Activated CD4-positive, CD25-positive, alpha-beta regulatory T cell treated with anti-CD3 and anti-CD28 coated beads, Interleukin-2, amount 50 U/mL, for 16 hours (primary cell): ENCODE data around the gene KCNJ6.
"Not testable (repeated sequence)": the region's sequence is repeated elsewhere in the genome, so short reads cannot be mapped to it uniquely, and the experiment has no call there.

Experiments
- DNase-seq: peaks from one replicate; pipeline ENCODE4 v3.0.0-alpha.2; 2020; ENCODE audit warnings: low read depth, low spot score

The KCNJ6 gene

DNA sequence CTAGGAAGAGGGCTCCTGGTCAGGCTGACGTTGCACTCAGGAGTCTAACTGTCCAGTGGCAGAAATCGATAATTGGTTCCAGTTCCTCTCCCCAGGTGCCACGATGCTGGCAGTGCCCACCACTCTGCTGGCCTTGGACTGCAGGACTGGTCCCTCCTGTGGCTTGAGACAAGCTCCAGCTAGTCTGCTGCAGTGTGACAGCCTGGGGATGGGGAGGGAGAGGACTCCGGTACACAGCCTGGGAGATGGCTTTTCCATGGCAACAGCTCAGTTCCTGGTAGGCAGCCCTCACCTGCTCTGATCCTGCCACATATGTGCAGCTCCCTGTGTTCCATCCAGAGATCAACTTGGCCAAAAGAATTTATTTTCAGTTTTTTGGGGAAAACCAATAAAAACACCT lies 239.3 kb downstream of the KCNJ6 start:
- no peak for DNase-seq

DNA sequence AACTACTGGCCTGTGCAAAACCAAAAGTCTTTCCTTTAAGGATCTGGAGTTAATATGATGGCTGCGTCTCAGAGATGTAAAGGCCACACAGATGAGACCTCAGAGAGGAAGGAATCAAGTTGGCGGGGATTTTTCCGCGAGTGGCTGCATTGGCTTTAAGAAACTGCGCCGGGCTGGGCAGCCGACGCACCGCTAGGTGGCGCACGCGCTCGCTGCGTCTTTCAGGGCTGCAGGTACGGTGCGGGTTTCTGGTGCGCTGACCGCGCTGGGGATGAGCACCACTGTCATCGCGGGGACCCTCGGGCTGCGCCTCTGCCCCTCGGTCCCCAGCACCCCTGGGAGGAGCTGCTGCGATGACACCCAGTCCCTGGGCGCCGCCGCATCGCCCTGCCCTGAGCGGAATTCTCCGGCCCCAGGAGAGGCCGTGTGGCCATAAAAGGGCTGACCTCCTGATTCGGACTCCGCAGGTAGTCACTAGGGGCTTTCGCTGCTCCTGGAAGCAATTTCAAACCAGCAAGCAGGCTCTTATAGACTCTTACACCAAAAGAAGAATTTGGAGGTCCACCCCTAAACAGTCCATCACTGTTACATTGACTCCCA lies 241.0 kb downstream of the KCNJ6 start:
- peak; percentile 9 for DNase-seq

GRCh38 chr21:37673801-37674575 lies 242.3 kb downstream of the KCNJ6 start:
- DNase-seq = no peak

DNA sequence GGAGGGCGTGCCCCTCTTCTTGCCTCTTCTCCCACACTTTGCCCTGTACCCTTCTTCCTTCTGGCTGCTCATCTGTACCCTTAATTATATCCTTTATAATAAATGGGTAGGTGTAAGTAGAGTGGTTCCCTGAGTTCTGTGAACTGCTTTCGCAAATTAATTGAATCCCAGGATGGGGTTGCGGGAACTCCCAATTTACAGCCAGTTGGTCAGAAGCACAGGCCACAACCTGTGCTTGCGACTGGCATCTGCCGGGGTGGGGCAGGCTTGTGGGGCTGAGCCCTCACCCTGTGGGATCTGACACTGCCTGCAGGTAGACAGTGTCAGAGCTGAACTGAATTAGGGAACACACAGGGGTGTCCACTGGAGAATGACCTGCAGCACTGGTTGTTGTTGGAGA lies 244.9 kb downstream of the KCNJ6 start:
- DNase-seq = no peak

DNA sequence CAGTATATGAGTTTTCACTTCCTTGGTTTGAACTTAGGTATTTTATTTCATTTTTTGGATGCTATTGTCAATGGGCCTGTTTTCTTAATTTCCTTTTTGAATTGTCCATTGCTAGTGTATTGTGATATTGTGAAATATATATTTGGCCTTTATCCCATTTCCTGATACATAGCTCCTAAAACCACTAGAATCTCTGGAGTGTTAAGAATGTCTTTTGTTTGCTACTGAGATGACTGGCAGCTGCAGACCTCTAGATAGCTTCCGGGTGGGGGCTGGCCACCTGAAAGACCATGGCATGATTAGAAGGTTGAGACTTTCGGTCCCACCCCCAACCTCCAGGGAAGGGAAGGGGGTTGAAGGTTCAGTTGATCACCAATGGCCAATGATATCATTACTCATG lies 245.4 kb downstream of the KCNJ6 start:
- DNase-seq = no peak

GRCh38 chr21:37669249-37669648 lies 247.0 kb downstream of the KCNJ6 start:
- no peak for DNase-seq

DNA sequence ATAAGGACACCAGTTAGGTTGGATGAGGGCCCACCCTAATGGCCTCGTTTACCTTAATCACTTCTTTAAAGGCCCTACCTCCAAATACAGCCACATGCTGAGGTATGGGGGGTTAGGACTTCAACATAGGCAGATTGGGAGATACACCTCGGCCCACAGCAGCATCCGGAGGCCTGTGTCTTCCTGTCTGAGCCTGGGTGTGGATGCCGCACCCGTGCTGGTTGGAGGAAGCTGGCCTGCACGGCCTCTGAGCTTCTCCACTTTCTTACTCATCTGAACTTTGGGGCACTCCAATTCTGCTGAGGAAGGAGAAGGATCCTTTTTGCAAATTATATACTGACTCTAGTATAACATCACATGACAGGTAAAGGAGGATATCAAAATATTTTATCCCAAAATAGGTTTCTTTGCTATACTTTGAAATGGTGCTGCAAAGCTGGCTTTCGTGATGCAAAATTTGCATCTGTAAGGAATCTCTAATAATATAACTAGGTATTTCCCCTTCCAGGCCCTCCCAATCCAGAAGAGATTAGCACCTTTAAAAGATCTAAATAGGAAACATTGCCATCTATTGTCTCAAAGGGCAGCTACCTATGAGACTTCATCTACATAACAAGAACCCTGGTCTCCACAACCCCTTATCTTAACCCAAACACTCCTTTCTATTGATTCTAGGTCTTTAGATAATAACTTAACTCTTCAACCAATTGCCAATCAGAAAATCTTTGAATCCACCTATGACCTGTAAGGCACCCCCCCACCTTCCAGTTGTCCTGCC lies 247.6 kb downstream of the KCNJ6 start:
- no peak for DNase-seq

DNA sequence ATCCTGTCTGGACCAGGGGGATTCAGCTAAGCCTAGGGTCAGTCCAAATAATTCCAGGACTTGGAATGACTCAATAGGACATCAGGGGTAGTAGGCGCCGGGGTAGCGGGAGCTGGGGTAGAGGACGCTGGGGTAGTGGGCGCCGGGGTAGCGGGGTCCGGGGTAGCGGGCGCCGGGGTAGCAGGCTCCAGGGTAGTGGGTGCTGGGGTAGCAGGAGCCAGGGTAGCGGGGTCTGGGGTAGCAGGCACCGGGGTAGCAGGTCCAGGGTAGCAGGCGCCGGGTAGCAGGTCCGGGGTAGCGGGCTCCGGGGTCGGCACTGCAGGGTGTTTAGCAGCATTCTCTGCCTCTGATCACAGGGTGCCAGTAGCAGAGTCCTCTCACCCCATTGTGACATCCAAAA lies 248.9 kb downstream of the KCNJ6 start:
- DNase-seq = no peak

- no peak for DNase-seq
These were observed 250.8 kb downstream of the KCNJ6 start for GRCh38 chr21:37665230-37666024.

DNA sequence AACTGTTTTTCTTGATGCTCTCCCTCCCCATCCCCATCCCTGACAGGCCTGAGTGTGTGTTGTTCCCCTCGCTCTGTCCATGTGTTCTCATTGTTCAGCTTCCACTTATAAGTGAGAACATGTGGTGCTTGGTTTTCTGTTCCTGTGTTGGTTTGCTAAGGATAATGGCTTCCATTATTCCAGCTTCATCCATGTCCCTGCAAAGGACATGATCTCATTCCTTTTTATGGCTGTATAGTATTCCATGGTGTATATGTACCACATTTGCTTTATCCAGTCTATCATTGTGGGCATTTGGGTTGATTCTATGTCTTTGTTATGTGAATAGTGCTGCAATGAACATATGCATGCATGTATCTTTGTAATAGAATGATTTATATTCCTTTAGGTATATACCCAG lies 254.0 kb downstream of the KCNJ6 start:
- not testable (repeated sequence) for DNase-seq

GRCh38 chr21:37660709-37661108 lies 255.5 kb downstream of the KCNJ6 start:
- DNase-seq = no peak

DNA sequence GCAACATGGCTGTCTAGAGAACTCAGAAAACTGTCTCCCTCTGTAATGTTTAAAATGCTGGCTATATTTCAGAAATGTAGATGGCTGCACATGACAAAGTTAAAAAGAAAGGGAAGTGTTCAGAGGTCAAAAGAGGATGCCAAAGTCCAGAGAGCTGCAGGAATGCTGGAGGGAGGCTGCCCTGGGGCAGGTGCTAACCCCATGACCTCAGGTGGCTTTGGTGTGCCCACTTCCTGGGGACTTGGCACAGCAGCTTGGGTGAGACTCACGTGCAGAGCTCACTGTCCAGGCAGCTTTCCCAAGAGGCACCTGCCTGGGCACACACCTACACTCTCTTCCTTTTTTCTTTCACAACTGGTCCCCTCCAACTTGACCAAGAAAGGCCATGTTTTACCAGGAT lies 256.4 kb downstream of the KCNJ6 start:
- DNase-seq = no peak

- no peak for DNase-seq
These were observed 257.3 kb downstream of the KCNJ6 start for GRCh38 chr21:37658817-37659458.

GRCh38 chr21:37658121-37658816 lies 258.0 kb downstream of the KCNJ6 start:
- no peak for DNase-seq

GRCh38 chr21:37656899-37657298 lies 259.4 kb downstream of the KCNJ6 start:
- DNase-seq = no peak

GRCh38 chr21:37655611-37656300 lies 260.5 kb downstream of the KCNJ6 start:
- no peak for DNase-seq

GRCh38 chr21:37654596-37654995 lies 261.7 kb downstream of the KCNJ6 start:
- DNase-seq = no peak

GRCh38 chr21:37653201-37653600 lies 263.1 kb downstream of the KCNJ6 start:
- no peak for DNase-seq

- no peak for DNase-seq
These were observed 268.5 kb downstream of the KCNJ6 start for GRCh38 chr21:37647781-37648180.

GRCh38 chr21:37646761-37647160 lies 269.5 kb downstream of the KCNJ6 start:
- DNase-seq = not testable (repeated sequence)
